Glutamatergic neuron (in vitro differentiated cells): ENCODE data around the gene SDCCAG8. TPM values are rescaled to one million over a fixed set of nuclear protein-coding genes. Genes with fewer than 3 reads are reported as not detected.
A peak's percentile ranks its signal among the peaks of the same experiment; 100 is the strongest.

Experiments
- DNase-seq: peaks from one replicate; pipeline ENCODE4 v3.0.0; 2022
- H3K27ac Mint-ChIP-seq: one replicate; pipeline ENCODE4 v1.8.0; 2020; ENCODE audit warnings: mild to moderate bottlenecking, mixed read lengths, inconsistent platforms; ENCODE audit not compliant: unreplicated experiment
- H3K27me3 Mint-ChIP-seq: one replicate; pipeline ENCODE4 v1.8.0; 2020; ENCODE audit warnings: mild to moderate bottlenecking, moderate library complexity, mixed read lengths, inconsistent platforms; ENCODE audit not compliant: unreplicated experiment
- H3K36me3 Mint-ChIP-seq: one replicate; pipeline ENCODE4 v1.8.0; 2020; ENCODE audit warnings: mild to moderate bottlenecking, mixed read lengths, inconsistent platforms; ENCODE audit not compliant: unreplicated experiment
- H3K4me1 Mint-ChIP-seq: one replicate; pipeline ENCODE4 v1.8.0; 2020; ENCODE audit warnings: mild to moderate bottlenecking, low read depth, mixed read lengths, inconsistent platforms; ENCODE audit not compliant: unreplicated experiment
- H3K4me3 Mint-ChIP-seq: one replicate; pipeline ENCODE4 v1.8.0; 2020; ENCODE audit warnings: mild to moderate bottlenecking, mixed read lengths, inconsistent platforms; ENCODE audit not compliant: unreplicated experiment
- H3K9me3 Mint-ChIP-seq: one replicate; pipeline ENCODE4 v1.8.0; 2020; ENCODE audit warnings: mild to moderate bottlenecking, moderate library complexity, mixed read lengths, inconsistent platforms; ENCODE audit not compliant: unreplicated experiment
- total RNA-seq: library from RNA; stranded (reverse); fragmentation: NEBNext Ultra II Directional; extraction: Animal tissue kit (Norgen Biotek cat#: 25700); gene quantifications from one replicate; pipeline ENCODE4 v1.2.1, GENCODE V29; 2021; ENCODE audit not compliant: unreplicated experiment
- TF ChIP-seq, protein P1 (sequence below): fragments of 200-600 bp; sonication (generic); IDR thresholded peaks from one replicate; pipeline ENCODE4 v1.5.0; 2021; ENCODE audit not compliant: partially characterized antibody, unreplicated experiment

SDCCAG8 gene
- total RNA-seq, 1 donor from 2014 or later: 52.8 TPM

DNA sequence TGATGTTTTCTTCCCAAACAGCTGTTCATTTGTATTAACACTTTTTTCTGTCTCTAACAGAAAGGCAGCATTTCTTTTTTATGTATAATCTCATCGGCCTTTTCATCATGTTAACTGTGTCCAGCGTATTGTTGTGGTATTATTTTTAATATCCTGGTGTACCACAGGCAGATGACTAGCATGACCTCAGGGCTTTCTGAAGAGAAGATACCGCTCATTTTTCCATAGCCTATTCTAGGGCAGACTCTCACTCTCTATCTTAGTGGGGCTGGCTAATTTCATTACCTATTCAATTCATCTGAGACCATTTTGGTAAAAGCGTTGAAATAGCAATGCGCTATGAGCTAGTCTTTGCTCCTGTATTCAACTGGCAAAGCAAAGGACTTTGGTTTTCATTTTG, 209.9 kb downstream of the SDCCAG8 start:
- Mint-ChIP-seq H3K4me1 (peaks cover 44% of the 10 kb centered on the region), H3K36me3 (no peaks in the 10 kb centered on the region), H3K27me3 (peaks cover 9% of the 10 kb centered on the region), H3K4me3 (no peak overlapping the region), H3K9me3 (peaks cover 13% of the 10 kb centered on the region), H3K27ac (no peak overlapping the region)
- TF ChIP-seq, protein P1, sequence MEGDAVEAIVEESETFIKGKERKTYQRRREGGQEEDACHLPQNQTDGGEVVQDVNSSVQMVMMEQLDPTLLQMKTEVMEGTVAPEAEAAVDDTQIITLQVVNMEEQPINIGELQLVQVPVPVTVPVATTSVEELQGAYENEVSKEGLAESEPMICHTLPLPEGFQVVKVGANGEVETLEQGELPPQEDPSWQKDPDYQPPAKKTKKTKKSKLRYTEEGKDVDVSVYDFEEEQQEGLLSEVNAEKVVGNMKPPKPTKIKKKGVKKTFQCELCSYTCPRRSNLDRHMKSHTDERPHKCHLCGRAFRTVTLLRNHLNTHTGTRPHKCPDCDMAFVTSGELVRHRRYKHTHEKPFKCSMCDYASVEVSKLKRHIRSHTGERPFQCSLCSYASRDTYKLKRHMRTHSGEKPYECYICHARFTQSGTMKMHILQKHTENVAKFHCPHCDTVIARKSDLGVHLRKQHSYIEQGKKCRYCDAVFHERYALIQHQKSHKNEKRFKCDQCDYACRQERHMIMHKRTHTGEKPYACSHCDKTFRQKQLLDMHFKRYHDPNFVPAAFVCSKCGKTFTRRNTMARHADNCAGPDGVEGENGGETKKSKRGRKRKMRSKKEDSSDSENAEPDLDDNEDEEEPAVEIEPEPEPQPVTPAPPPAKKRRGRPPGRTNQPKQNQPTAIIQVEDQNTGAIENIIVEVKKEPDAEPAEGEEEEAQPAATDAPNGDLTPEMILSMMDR: no peak
- no peak for DNase-seq

DNA sequence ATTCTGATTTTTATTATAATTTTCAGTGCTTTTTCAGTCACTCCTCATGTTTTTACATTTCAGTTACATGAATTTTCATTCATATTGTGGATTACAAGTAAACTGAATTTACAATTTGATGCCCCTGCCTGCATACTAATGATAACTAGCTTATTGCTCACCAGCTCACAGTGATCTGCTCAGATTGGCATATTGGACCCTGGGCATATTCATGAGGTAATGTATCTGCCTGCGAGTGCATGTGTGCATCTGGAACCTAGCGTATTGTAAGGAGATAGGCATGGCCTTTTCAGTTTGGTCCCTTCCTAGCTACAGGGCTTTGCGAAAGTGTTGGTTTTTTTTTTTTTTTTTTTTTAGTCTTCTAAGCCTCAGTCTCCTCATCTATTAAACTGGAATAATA, 213.7 kb downstream of the SDCCAG8 start:
- TF ChIP-seq, protein P1: no peak
- Mint-ChIP-seq H3K9me3 (peaks cover 18% of the 10 kb centered on the region), H3K4me3 (peak overlapping the region; percentile 86), H3K36me3 (no peaks in the 10 kb centered on the region), H3K27me3 (peaks cover 15% of the 10 kb centered on the region), H3K27ac (peak overlapping the region; percentile 100), H3K4me1 (peaks cover 58% of the 10 kb centered on the region)
- DNase-seq: no peak

DNA sequence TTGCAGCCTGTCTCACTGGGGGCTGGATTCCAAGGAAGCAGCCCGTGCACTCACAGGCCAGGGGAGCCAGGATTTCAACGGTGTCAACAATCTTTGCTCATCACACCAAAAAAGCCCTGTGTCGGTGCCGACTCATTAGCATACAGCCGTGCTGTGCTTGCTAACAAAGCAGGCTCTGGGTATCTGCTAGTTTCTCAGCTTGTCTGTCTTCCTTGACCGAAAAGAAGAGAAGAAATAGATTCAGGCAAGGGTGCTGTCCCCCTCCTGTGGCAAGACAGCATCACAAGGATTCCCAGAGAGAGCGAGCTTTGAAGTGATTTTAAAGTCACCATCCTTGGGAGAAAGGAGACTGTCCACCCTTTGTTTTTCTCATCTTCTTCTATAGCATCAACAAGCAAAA, 214.7 kb downstream of the SDCCAG8 start:
- no peak for DNase-seq
- peak overlapping the region; percentile 86 for H3K4me3 Mint-ChIP-seq

DNA sequence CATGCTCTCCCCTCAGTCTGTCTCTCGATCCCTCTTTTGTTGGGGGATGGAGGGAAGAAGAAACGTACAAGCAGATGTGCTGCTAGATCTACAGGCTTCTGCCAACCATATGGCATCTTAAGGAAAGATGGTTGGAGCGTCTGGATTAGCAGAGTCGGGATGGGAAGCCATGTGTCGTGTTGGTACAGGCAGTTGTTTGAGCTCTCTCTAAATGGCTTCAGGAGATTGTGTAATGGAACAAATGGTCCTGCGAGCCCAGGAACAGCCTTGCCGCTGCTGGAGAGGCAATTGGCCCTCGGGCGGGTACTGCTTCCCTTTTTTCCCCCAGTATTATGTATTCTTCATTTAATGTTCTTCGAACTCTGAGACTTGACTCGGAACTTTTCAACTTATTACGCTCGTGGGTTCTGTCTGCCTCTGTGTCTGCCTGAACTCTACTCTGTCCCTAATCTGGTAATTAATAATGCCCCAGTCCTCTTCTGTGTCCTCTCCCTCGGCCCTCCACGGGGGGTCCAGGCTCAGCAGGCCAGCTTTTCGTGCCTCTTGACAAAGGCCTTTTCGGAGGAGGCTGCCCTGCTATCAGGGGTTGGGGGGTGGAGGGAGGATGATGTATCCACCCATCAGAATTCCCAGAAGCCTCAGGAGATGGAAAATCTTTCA, 215.3 kb downstream of the SDCCAG8 start:
- Mint-ChIP-seq H3K27me3 (peaks cover 15% of the 10 kb centered on the region), H3K9me3 (peaks cover 18% of the 10 kb centered on the region), H3K27ac (peak overlapping the region; percentile 100), H3K4me3 (peak overlapping the region; percentile 86), H3K36me3 (no peaks in the 10 kb centered on the region), H3K4me1 (peaks cover 66% of the 10 kb centered on the region)
- TF ChIP-seq, protein P1: no peak
- peak; percentile 73 for DNase-seq

More for the DNA sequence above, 214.7 kb downstream of the SDCCAG8 start:
- Mint-ChIP-seq H3K36me3 (no peaks in the 10 kb centered on the region), H3K27me3 (peaks cover 15% of the 10 kb centered on the region), H3K9me3 (peaks cover 18% of the 10 kb centered on the region), H3K4me1 (peaks cover 59% of the 10 kb centered on the region), H3K27ac (peak overlapping the region; percentile 100)
- TF ChIP-seq, protein P1: no peak
